ENCODE results near the gene TMEM208. TPM values are rescaled to one million over a fixed set of nuclear protein-coding genes. Genes with fewer than 3 reads are reported as not detected.

Gene TMEM208
- total RNA-seq, 1 donor from 2014 or later = 21.2 TPM

DNA sequence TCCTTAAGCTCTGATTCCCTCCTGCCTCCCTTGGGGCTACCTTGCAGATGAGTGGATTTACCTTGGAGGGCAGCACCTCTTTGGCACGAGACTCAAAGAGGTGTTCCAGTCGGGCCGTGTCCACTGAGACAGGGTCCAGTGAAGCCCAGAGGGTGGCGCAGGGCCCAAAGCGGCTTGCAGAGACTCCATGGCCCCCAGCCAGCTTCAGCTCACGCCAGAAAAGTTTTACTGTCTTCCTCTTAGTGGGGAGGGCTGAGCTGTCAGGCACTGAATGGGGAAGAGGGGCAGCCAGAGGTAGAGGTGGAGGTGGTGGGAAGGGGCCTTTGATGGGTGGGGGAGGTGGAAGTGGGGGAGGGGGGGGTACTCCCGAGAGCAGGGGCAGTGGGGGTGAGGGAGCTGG lies 6.7 kb downstream of the TMEM208 start:
- DNase-seq (ENCODE audit: low spot score in 2 of 2) = no peak
- FAIRE-seq = no peak

DNA sequence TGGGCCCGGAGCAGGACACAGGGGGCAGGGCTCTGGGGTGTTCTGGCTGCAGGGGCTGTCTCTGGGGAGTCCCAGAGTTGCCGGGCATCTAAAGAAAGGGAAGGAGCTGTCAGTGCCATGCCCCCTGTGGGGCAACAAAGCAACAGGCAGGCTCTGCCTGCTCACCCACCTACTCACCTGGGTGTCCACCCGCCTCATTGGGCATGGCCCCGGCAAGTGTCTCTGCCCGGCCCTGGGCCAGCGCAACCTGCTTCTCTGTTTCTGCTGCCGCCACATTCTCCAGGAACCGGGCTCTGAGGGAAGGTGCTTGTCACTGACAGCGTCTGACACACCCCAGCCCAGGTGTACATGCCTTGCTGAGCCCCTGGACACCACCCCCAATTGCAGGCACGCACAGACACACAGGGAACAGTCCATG lies 7.3 kb downstream of the TMEM208 start:
- FAIRE-seq (no peak), DNase-seq (ENCODE audit: low spot score in 2 of 2) (no peak)

- DNase-seq (ENCODE audit: low spot score in 2 of 2) (no peak), FAIRE-seq (no peak)
Measured at GRCh38 chr16:67235816-67236562, 9.1 kb downstream of the TMEM208 start.

DNA sequence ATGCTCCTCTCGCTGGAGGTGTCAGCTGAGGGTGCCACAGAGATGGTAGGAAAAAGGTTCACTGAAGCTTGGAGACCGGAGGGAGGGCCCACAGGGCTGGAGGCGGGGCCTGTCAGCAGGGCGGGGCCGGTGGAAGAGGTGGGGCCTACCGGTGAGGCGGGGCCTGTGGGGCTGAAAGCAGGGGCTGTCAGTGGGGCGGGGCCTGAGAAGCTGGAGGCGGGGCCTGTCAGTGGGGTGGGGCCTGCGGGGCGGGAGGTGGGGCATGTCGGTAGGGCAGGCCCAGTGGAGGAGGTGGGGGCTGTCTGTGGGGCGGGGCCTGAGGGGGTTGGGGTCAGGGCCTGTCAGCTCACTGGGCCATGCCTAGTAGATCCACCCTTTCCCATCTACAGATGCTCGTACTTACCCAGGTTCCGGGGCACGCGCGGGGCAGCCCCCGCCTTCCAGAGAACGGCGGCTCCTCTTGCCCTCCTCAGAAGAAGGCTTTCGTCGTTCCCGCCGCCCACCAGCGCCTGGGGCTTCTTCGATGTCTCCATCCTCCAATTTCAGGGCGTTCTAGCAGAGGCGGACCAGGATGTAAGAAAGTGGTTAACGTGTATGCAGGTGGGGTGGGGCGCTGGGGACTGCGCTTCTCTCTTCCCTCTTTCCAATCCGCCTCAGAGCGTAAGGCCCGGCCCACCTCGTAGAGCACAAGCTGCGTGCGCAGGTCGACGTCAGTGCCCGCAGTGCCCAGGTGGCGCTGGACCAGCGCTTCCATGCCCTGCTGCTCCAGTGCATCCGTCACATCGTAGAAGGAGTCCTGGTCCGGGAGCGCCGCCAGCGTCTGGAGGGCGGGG lies 9.8 kb downstream of the TMEM208 start:
- DNase-seq (ENCODE audit: low spot score in 2 of 2) (peak in 1 of 2 donors; percentile 61), FAIRE-seq (no peak)

GRCh38 chr16:67237396-67238277 lies 10.7 kb downstream of the TMEM208 start:
- FAIRE-seq (no peak), DNase-seq (ENCODE audit: low spot score in 2 of 2) (no peak)

GRCh38 chr16:67238278-67238575 lies 11.3 kb downstream of the TMEM208 start:
- DNase-seq (ENCODE audit: low spot score in 2 of 2) (no peak), FAIRE-seq (no peak)

- DNase-seq (ENCODE audit: low spot score in 2 of 2) = no peak
- FAIRE-seq = no peak
Measured at GRCh38 chr16:67238806-67239470, 12.0 kb downstream of the TMEM208 start.

DNA sequence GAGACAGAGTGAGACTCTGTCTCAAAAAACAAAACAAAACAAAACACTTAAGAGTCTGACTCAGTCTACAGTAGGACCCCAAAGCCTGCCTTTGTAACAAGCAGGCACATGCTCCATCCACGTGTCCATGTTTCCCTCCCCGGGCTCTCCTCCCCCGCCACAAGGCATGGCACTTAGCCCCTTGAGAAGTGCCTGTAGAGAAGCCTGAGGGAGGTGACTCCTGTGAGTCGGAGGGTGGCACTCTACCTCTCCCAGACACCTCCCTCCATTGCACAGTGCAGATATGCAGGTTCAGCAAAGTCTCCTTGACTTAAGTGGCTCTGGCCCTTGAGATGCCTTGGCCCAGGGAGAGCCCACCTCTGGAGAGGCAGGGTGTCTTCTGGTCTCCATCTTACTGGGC lies 13.6 kb downstream of the TMEM208 start:
- no peak for FAIRE-seq

GRCh38 chr16:67241008-67241900 lies 14.3 kb downstream of the TMEM208 start:
- DNase-seq (ENCODE audit: low spot score in 2 of 2) = peak in 1 of 2 donors; percentile 55

More for the DNA sequence above, 13.6 kb downstream of the TMEM208 start:
- no peak for DNase-seq (ENCODE audit: low spot score in 2 of 2)

GRCh38 chr16:67242138-67242730 lies 15.3 kb downstream of the TMEM208 start:
- no peak for DNase-seq (ENCODE audit: low spot score in 2 of 2)
- FAIRE-seq = no peak

More at GRCh38 chr16:67241008-67241900, 14.3 kb downstream of the TMEM208 start:
- no peak for FAIRE-seq

DNA sequence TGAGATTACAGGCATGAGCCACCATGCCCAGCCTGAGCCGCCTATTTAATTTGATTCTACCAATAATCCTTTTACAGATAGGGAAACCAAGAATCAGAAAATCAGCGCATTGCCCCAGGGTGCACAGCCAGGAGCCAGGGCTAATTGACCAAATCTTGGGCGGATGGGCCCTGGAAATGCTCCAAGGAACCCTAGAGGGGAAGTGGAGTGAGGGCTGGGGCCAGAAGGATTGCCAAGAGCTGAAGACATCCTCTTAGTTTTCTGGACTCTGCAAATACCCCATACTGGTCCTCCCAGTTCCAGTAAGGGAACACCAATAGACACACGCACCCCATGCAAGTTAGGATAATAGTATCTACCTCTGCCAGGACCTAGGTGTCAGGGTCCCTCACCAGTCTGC lies 16.6 kb downstream of the TMEM208 start:
- DNase-seq (ENCODE audit: low spot score in 2 of 2) (no peak), FAIRE-seq (no peak)

- DNase-seq (ENCODE audit: low spot score in 2 of 2) (no peak), FAIRE-seq (no peak)
Measured at GRCh38 chr16:67244387-67245185, 17.7 kb downstream of the TMEM208 start.

GRCh38 chr16:67245186-67245585 lies 18.3 kb downstream of the TMEM208 start:
- FAIRE-seq (no peak), DNase-seq (ENCODE audit: low spot score in 2 of 2) (no peak)

DNA sequence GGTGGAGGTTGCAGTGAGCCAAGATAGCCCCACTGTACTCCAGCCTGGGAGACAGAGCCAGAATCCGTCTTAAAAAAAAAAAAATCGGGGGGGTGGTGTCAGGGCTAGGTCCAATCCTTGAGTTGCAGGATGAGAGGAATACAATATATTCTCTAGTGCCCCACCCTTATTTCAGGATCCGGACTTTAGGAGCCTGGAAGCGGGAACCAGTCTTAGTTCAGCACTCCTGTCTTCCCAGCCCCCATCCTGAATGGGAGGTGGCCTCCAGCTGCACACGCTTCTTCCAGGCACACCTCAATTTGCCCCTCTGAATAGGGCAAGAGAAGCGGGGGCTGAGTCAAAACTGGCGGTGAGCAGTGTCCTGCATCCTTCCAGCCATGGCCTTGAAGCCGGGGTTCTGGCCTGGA lies 18.7 kb downstream of the TMEM208 start:
- FAIRE-seq (no peak), DNase-seq (ENCODE audit: low spot score in 2 of 2) (no peak)

DNA sequence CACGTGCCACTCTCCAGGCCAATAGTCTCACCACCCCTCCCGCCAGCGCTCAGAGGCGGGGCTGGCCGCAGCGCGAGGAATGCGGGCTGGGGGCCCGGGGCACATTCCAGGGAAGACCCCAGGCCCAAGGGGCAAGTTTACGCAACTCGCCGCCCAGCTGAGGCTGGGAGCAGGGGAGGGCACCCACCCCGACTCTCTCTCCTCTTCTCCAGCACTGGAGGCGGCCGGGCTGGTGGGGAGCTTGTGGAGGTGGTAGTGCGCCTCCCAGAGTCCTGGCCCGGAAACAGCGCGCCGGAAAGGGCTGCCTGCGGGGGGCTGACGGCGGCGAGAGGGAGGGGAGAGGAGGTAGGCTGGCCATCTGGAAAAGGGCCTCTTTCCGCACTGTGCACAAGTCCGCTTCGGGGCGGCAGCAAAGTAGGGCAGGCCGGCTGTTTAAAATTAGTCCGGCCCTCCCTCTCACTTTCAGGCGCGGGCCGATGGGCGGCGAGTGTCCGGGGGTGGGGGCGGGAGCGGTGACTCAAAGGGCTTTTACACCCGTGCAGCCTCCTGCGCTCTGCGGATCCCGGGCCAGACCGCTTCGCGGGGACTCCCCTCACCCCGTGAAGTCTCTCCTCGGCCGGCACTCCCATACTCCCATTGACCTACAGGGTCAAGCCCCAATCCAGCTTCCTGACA lies 19.3 kb downstream of the TMEM208 start:
- FAIRE-seq = no peak
- DNase-seq (ENCODE audit: low spot score in 2 of 2) = peak in 1 of 2 donors; percentile 58

GRCh38 chr16:67246756-67247191 lies 19.8 kb downstream of the TMEM208 start:
- no peak for FAIRE-seq
- no peak for DNase-seq (ENCODE audit: low spot score in 2 of 2)
